HG02884 (cell line): ENCODE measurements around the gene RAD18.

Source experiments
- ATAC-seq: cut with Tn5 transposase; IDR thresholded peaks from one replicate; pipeline ENCODE4 v1.9.1; 2021; ENCODE audit warnings: mild to moderate bottlenecking, moderate library complexity; ENCODE audit not compliant: unreplicated experiment

Gene RAD18

DNA sequence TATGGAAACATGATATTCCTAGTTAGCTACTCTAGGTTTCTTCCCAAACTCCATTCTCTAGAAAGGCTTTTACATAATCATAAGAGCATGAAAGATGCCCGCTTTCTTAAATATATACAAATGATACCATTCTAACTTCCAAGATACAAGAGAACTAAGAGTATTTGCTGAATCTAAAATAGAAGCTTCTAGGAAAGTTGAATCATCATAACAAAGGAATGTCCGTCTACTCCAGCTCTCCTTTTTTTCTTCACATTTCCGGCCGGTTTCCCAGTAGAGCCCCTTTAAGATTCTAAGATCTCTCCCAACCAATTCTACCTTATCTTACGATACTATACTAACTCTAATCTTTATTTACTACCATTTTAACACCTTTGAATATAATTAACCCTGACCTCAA is 60.1 kb downstream of the RAD18 start:
- ATAC-seq, result no peak

DNA sequence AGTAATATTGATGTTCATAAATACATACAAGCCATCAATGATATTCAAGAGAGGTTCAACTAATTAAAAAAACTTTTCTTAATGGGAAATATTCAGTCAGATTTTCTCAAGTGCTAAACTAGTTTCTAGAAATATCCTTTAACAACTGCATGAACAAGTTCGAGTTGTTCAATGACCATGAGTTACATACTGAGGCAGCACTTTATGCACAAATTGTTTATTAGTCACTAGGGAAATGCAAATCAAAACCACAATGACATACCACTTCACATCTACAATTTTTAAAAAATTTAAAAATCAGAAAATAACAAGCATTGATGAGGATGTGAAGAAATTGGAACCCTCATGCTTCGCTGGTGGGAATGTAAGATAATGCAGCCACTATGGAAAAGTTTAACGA is 62.4 kb downstream of the RAD18 start:
- no peak for ATAC-seq

DNA sequence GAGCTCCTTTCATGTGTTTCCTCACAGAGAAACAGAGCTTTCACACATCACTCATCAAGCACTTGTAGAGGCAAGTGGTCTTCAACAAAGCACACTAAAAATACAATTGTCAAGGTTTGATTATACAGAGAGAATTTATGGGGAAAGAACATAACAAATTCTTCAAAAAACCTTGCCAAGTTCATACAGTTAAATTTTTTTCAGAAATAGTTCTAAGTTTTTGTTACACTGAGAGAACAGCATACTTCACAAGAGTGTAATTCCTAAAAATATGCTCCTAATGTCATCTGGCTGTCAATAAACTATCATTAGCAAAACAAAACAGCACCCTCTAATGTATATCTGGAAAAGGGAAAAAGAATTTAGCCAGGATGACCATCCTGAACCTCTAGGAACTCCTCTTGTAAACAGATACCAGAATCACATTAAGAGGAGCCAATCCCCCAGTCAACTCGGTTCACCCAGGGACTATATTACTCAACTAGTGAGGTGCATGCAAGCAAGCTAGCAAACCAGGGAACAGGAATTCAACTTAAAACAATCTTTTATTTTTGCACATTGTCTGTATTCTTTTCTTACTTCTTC is 63.3 kb downstream of the RAD18 start:
- no peak for ATAC-seq

DNA sequence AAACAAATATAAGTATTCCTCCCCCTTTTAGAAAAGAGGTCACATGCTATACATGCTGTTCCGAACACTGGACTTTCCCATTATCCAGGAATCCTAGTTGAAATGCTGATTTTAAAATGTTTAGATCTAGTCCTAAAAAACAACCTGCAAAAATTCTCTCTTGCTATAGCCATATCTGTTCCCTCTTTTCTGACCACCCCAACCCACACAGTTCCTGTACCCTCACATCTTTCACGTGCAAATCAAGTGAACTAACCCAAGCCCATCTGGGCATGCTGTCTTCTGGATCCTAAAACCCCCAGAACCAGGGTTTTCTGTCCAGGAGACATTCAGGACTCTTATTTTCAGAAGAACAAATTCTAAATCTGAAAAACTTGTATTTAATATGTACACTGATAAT is 67.4 kb downstream of the RAD18 start:
- no peak for ATAC-seq

DNA sequence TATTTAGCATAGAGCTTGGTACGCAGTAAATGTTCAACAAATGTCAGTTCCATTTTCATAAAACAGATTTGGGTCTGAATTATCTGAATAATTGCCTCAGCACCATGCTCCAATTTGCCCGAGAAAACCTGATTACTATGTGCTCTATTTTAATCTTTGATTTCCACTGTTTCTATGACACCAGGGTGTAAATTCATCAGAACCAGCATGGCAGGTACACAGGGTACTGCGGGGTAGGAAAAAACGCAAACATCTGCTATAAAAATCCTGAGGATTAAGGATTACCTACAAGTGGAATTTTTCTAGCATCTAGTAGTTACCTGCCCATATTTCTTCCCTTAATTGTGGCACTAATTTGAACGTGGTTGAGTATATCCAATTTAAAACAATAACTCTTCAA is 70.3 kb downstream of the RAD18 start:
- no peak for ATAC-seq

DNA sequence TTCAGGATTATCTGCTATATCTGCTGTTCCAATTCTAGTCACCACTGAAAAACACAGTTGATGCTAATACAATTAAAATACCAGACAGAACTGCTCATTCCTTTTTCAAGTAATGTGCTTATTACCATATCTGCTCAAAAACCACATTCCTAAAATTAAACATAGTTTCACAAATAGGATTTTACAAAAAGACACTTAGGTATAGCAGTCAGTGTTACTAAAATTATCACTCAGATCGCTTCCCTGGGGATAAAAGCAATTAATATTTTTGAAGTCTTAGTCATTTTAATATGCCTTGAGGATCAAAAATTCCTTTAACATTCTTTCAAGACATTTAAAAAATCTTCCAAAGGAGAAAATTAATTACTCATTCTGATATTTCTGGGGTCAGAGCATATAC is 71.5 kb downstream of the RAD18 start:
- ATAC-seq, result no peak

DNA sequence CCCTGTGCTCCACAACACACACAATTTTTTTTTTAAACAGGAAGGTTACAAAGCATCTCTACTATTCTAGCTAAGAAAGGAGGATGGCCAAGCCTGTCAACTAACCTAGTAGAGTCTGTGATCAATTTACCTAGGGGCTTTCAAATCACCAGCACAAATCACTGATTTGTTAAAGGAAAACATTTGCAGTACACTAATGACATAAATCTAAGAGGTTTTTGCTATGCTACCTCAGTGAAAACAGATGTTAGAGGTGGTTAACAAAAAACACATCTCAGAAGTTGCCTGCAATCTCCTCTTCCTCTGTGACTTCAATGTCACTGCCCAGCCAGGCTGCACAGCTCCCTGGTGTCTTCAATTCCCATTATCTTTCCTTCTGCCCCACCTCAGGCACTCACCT is 72.0 kb downstream of the RAD18 start:
- ATAC-seq, result no peak

DNA sequence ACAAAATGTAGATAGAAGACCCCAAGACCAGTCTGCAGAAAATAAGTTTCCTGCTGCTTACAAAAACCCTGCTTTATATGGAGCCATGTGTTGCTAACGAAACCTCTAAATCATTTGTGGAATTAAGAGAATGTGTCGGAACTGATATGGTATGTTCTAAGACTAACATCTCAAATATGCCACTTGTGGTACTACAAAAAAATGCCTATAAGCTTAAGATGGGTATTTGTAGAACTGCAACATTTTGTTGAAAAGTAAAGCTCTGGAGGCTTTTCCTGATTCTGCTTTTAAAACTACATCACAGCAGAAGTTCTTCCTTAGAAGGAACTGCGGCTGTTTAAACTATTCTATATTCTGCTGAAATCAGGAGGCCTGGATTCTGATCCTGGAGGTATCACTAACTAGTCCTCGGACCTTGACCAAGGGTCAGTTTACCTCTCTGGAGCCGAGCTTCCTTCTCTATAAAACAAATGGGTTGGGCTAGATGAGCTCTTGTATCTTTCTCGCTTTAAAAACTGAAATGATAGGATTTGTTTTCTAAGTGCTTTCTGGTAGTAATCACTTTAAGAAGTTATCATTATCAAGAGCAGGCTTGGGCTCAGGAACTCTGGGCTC is 74.9 kb downstream of the RAD18 start:
- no peak for ATAC-seq

DNA sequence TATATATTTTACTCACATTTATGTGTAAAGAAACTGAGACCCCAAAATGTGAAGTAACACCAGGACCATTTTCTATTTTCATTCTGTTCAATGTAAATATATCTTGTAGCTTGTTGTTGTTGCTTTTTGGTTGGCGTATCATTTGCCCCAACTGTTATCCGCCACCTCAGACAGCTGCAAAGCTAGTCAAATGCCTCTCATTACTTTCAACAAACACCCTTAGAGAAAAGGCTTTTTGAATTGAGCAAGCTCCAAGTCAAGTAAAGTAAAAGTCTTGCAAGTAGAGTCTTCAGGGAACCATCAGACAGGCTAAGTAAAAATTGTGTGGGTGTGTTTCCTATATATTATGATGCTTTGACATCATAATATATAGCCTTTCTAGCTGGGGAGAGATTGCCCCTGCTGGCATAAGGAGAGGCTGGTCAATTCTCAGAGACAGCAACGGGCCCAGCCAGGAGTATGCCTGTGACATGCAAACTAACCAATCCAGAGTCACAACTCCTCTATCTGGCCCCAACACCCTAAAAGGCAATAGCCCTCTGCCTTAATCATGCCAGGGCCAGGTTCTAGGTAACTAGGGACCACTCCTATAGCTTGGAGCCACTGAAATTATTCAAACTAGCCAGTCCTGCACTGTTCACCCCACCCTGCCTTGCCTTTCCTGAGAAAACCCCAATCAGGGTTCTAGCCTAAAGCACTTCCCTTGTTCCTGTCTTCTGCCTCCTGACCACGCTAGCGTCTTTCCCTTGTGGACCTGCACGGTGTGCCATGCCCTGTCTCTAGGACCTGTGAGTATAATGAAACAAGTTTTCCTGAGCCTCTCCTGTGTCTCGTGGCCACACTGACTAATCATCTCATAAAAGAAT is 75.6 kb downstream of the RAD18 start:
- no peak for ATAC-seq

DNA sequence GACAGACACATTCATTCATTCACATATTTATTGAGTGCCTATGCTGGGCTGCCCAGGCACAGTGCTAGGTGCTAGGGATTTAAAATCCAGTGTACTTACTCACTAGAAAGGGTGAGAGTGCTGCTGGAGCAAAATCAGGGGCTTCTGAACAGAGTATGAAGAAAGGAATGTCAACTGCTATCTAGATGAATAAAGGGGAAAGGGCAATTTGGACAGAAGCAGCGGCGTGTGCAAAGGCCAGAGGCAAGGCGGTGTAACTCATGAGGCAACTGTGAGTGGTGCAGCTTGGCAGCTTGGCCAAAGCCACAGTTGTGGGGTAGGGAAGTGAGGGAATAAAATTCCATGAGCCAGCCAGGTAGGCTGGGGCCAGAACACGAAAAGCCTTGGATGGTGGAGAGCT is 76.7 kb downstream of the RAD18 start:
- ATAC-seq, result no peak

DNA sequence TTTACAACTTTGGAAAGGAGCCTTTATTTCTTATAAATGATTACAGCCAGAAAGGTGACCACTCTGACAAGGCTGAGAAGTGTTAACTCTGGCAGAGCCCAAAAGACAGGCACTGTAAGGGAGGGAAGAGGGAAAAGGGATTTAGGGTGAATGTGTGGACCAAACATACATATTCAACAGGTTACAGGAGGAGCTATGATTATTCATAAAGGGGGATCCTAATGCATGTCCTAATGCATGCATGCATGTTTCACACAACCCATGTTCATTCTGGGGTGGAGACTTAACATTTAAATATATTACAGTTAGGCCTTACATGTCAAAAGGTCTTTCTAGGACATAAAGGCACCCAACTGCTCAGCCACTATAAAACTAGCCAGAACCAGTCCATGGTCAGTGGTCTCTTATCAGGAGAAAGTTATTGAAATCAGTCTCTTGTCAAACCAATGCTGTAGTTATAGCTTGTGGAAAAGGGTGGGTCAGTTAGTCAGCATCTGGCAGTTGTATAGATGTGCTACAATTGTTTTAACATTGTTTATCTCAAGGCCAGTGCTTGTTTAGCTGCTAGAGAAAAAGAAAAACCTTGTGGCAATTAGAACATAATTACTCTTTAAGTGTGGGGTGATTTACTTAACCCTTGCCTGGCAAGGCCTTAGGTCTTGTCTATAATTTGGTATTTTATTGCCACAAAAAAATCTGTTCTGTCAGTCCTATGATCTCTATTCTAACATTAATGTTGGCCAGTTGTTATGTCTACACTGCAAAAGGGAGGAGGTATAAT is 77.5 kb downstream of the RAD18 start:
- ATAC-seq, result no peak

DNA sequence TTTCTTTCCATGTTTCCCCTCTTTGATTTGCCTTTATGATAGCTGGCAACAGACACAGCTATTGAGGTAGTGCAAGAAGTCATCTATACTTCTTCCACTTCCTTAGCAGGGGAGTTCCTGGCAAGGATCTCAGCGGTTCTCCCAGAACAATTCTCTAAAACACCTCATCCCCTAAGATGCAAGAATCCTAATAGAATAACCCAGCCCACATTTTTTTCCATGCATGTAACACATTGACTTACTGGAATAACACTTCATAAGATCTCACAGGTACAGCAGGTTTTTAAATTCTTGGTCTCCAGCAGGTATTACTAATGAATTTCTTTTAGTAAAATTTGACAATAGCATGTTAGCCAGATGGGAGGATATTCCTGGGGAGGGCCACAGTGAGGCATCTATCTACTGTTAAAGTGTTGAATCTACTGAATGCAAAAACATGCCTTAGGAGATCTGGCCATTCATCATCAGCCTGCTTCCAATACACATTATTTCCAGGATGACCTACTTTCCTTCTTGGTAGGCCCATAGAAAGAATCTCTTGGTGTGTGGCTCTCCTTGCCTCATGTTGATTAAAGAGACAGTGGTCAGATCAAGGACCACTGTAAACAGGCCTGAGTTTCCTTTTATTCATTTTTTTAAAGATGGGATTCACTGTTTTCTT is 78.5 kb downstream of the RAD18 start:
- ATAC-seq, result no peak

DNA sequence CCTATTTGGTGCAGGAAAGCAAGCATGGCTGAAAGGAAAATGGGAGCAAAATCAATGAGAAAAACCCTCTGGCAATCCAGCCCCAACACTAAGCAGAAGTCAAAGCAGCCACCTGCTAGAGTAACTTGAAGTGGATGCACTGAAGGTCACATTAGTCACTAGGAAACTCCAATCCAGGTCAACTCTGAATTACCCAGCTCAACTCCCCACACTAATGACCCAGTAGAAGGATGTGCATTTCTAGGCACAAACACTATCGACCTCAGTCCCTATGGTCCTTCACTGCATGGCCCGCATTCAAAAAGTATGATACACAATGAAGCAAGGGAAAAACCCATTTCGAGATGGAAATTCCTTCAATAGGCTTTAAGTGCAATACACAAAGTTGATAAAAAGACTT is 80.6 kb downstream of the RAD18 start:
- no peak for ATAC-seq

DNA sequence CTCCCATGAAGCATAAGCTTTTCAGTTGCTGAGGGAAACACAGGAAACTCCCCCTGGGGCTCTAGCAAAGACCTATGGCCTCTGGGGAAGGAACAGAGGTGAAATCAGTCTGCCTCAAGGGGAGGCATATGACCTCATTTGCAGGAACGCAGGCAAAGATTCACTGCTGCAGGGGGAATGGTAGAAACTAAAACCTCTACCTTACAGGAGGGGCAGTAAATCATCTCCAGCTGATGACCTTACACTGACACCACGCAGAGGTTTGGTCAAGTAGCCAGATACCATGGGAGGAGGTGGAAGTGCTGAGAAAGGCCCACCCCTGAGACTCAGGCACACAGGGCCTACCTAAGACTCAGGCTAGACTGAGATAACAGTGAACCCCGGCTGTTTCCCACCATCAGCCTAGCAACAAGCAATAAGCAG is 81.1 kb downstream of the RAD18 start:
- ATAC-seq, result no peak

DNA sequence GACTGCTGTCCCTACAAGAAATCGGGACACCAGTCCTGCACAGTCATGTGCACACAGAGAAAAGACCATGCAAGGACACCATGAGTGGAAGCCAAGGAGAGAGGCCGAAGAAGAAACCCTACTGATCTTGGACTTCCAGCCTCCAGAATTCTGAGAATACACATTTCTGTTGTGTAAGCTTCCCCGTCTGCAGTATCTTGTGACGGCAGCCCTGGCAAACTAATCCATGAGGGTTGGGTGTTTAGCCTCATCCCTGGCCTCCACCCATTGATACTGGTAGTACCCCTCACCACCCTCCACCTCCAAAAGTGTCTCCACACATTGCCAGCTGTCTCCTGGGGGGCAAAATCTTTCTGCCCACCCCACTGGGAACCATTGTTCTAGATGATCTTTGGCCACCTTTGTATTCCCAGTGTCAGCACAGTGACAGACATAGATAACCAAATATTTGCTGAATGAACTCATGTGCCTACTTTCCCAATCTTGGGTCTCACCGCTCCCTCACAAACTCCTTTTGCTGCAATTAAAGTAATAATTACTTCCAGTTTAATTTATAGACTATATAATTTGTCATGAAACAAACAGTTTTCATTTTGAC is 83.8 kb downstream of the RAD18 start:
- ATAC-seq, result no peak

DNA sequence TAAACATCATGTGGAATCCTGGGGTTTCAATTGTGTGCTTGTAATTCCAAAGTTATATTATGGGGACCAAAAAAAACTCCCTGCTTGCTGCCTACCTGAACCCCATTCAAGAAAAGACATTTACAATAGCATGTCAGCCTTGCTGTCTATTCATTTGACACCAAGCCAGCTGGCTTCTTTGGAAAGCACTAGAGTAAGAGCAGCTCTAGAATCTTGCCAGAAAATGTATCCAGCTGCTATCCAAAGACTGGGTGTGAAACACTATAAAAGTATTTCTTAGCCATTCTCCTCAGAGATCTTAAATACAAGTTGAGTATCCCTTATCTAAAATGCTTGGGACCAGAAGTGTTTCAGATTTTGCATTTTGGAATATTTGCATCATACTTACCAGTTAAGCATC is 87.4 kb downstream of the RAD18 start:
- ATAC-seq, result no peak

DNA sequence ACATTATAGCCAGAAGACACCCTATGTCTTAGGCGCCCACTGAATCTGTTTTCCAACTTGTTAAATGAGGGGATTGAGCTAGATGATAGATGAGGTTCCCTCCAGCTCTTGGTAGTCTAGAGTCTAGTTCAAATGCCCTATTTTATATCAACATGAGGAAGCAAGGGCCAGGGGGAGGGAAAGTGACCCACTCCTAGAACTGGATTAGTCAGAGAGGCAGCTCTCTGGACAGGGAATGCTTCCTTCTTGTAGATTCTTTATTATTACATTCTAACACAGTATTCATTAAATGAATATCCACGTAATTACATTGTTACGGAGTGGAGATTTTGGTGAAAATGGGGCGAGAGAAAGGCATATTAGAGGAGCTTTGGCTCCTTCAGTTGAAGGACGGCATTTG is 89.5 kb downstream of the RAD18 start:
- no peak for ATAC-seq

DNA sequence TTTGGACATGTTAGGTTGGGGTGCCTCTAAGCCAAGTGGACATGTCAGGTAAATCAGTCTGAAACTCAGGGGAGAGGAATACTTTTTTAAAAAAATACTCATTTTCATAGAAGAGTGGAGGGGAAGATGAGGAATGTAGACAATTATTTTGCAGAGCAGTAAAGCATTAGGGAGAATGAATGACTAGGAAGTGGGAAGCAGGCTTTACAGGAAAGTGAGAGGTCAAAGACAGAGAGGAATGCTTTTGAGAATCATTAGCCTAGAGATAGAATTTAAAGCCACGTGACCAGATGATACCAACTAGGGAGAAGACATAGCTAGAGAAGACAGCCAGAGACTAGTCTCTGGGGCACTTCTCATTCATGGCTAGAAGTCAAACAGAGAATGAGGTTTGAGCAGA is 91.0 kb downstream of the RAD18 start:
- no peak for ATAC-seq

DNA sequence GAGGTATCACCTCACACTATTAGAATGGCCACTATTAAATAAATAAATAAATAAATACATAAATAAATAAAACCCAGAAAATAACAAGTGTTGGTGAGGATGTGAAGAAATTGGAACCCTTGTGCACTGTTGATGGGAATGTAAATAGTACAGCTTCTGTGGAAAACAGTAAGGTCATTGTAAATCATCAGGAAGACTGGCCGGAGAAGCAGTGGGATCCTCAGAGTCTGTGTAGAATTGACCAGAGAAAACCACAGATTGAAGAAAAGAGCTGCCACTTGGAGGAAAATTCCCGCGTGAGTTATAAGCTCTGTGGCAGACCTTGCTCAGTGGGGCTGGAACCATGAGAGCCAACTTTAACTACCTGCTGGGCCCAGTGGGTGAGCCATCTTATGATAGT is 92.0 kb downstream of the RAD18 start:
- no peak for ATAC-seq

DNA sequence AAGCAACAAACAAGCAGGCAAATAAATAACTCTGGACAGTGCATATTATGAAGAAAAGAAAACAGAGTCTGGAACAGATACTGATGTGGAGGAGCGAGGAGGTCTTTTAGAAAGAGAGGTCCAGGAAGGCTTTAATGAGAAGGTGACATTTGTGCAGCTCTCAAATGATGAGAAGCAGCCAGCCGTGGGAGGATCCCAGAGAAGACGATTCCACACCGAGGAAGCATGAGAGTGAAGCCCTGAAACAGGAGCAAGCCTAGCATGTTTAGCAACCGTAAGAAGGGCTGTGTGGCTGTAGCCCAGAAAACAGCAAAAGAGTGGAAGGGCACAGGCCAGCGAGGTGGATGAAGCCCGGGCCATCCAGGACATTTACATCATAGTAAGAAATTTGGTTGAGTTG is 93.1 kb downstream of the RAD18 start:
- no peak for ATAC-seq

DNA sequence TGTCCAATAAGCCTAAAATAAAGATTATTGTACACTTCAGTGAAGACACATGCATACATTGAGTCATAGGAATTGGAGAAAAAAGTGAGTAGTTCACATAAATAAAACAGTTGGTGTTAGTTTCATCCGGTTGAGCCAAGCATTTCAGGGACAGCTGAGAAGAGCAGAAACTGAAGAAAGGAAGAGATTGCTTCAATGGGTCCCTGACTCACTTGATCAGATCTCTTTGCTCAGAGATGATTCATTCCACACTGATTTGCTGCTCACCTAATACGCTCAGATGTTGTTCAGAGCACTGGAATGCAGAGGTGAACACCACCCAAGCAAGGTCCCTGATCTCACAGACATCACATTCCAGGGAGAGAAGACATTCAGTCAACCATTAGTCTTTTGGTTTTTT is 93.7 kb downstream of the RAD18 start:
- ATAC-seq, result no peak
